Testis (tissue), 2 donors: ENCODE results near the gene PLXND1.

ENCODE experiments used
- CTCF ChIP-seq, 3 experiments: fragments of 450-650 bp in 2 of 3; fragments of 200-600 bp in 1 of 3; sonication (generic) in 1 of 3; IDR thresholded peaks; one replicate each; pipeline ENCODE4 v1.5.1; 2016 to 2019; ENCODE audit warnings: antibody characterized with exemption in 3 of 3, mild to moderate bottlenecking in 2 of 3, moderate library complexity in 1 of 3
- POLR2A ChIP-seq: fragments of 450-650 bp; IDR thresholded peaks from one replicate; pipeline ENCODE4 v1.6.1; 2017; ENCODE audit warnings: antibody characterized with exemption, mild to moderate bottlenecking, moderate library complexity

GRCh38 chr3:129595544-129596193 lies 10.8 kb downstream of the PLXND1 start:
- TF ChIP-seq POLR2A: no peak
- TF ChIP-seq CTCF (IDR thresholded peaks at IDR 0.05): no peak
